ENCODE results near the gene CALHM4. TPM values are rescaled to one million over a fixed set of nuclear protein-coding genes. Genes with fewer than 3 reads are reported as not detected.

Gene CALHM4
- total and polyA plus RNA-seq, 2 experiments from 2014 or later = not detected

GRCh38 chr6:116513224-116513875 lies 40.2 kb upstream of the CALHM4 start:
- DNase-seq (ENCODE audit: low spot score) = no peak
- Histone ChIP-seq H3K4me1 (ENCODE audit: insufficient read depth) (no peaks in the 10 kb centered on the region), H3K27me3 (no peaks in the 10 kb centered on the region), H3K27ac (no peak overlapping the region), H3K9me3 (ENCODE audit: low read depth) (no peaks in the 10 kb centered on the region), H4K20me1 (ENCODE audit: insufficient read depth, poor library complexity, severe bottlenecking) (no peaks in the 10 kb centered on the region), H3K9me2 (replicated peaks; ENCODE audit: insufficient read depth) (no peaks in the 10 kb centered on the region), H3K4me3 (no peak overlapping the region), H3K4me2 (peak overlapping the region; percentile 66), H2AFZ (no peak overlapping the region), H3K79me2 (no peaks in the 10 kb centered on the region), H3K36me3 (replicated peaks; ENCODE audit: insufficient read depth, low read depth) (no peaks in the 10 kb centered on the region)
- 92% methylated on average over 2 of the region's 2 CpGs for WGBS (ENCODE audit: low lambda C conversion rate, missing lambda C conversion rate)
- TF ChIP-seq CTCF (IDR thresholded peaks at IDR 0.05; ENCODE audit: poor library complexity) (no peak), EZH2phosphoT487 (IDR thresholded peaks at IDR 0.05; ENCODE audit: low read depth, severe bottlenecking, unreplicated experiment) (no peak), EZH2 (IDR thresholded peaks at IDR 0.05; ENCODE audit: borderline replicate concordance) (no peak)

DNA sequence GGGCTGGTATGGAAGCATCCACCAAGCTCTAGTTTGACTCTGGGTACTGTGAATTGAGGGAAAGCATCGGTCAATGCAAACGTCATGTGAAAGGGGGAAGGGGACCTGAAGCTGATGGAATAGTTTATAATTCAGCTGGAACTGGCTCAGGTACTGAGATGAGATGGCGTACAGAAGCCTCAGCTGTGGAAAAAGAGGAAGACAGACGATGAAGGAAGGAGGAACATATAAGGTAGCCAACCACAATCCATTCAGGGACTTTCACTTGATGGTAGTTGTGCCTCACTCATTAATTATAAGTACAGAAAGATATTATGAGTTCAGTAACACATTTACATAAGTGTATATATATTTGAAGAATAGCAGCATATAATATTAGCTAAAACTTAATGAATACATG lies 39.4 kb upstream of the CALHM4 start:
- no peaks in the 10 kb centered on the region for H3K79me2 ChIP-seq
- no peak overlapping the region for H3K27ac ChIP-seq
- H2AFZ ChIP-seq = no peak overlapping the region
- H3K4me3 ChIP-seq = no peak overlapping the region
- H3K36me3 ChIP-seq (replicated peaks; ENCODE audit: insufficient read depth, low read depth) = no peaks in the 10 kb centered on the region
- 95% methylated on average over 4 of the region's 4 CpGs for WGBS (ENCODE audit: low lambda C conversion rate, missing lambda C conversion rate)
- no peak overlapping the region for H3K4me2 ChIP-seq
- no peaks in the 10 kb centered on the region for H4K20me1 ChIP-seq (ENCODE audit: insufficient read depth, poor library complexity, severe bottlenecking)
- H3K27me3 ChIP-seq = no peaks in the 10 kb centered on the region
- H3K4me1 ChIP-seq (ENCODE audit: insufficient read depth) = no peaks in the 10 kb centered on the region
- no peak for TF ChIP-seq EZH2phosphoT487 (IDR thresholded peaks at IDR 0.05; ENCODE audit: low read depth, severe bottlenecking, unreplicated experiment)
- TF ChIP-seq CTCF (IDR thresholded peaks at IDR 0.05; ENCODE audit: poor library complexity) = no peak
- TF ChIP-seq EZH2 (IDR thresholded peaks at IDR 0.05; ENCODE audit: borderline replicate concordance) = no peak
- DNase-seq (ENCODE audit: low spot score) = no peak
- H3K9me3 ChIP-seq (ENCODE audit: low read depth) = no peaks in the 10 kb centered on the region
- H3K9me2 ChIP-seq (replicated peaks; ENCODE audit: insufficient read depth) = no peaks in the 10 kb centered on the region

DNA sequence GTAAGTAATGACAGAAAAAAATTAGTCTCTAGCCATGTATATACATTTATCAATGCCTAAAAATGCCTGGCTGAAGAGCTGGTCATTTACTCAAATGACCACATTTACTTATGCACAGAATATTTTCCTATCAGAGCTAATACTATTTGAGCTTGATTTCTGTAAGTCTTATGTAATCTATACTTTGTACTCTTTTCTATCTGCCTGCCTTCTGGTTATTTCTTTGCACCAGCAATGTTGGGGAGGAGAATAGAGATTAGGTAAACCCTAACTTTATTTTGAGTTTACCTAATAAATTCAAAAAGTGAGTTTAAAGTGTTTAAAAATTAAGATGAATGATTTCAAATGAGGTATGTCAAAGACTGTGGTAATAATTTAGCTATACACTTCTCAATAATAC lies 38.4 kb upstream of the CALHM4 start:
- no peak overlapping the region for H3K27ac ChIP-seq
- H3K27me3 ChIP-seq = no peaks in the 10 kb centered on the region
- no peaks in the 10 kb centered on the region for H3K79me2 ChIP-seq
- H3K4me2 ChIP-seq = no peak overlapping the region
- no peaks in the 10 kb centered on the region for H3K9me2 ChIP-seq (replicated peaks; ENCODE audit: insufficient read depth)
- H3K36me3 ChIP-seq (replicated peaks; ENCODE audit: insufficient read depth, low read depth) = no peaks in the 10 kb centered on the region
- no peak overlapping the region for H3K4me3 ChIP-seq
- H3K9me3 ChIP-seq (ENCODE audit: low read depth) = no peaks in the 10 kb centered on the region
- no peak for DNase-seq (ENCODE audit: low spot score)
- TF ChIP-seq CTCF (IDR thresholded peaks at IDR 0.05; ENCODE audit: poor library complexity) (no peak), EZH2 (IDR thresholded peaks at IDR 0.05; ENCODE audit: borderline replicate concordance) (no peak), EZH2phosphoT487 (IDR thresholded peaks at IDR 0.05; ENCODE audit: low read depth, severe bottlenecking, unreplicated experiment) (no peak)
- no peak overlapping the region for H2AFZ ChIP-seq
- no peaks in the 10 kb centered on the region for H3K4me1 ChIP-seq (ENCODE audit: insufficient read depth)
- no peaks in the 10 kb centered on the region for H4K20me1 ChIP-seq (ENCODE audit: insufficient read depth, poor library complexity, severe bottlenecking)
